Activated CD4-positive, alpha-beta T cell treated with anti-CD3 and anti-CD28 coated beads, Interleukin-2, amount 50 U/mL, for 24 hours (primary cell): ENCODE results near the gene SEMA4C.
"Not testable (repeated sequence)": the region's sequence is repeated elsewhere in the genome, so short reads cannot be mapped to it uniquely, and the experiment has no call there.

Experiments used
- DNase-seq, 2 donors: peaks; one replicate each; pipeline ENCODE4 v3.0.0-alpha.2; 2020; ENCODE audit warnings: low read depth in 1 of 2, low spot score in 1 of 2

SEMA4C gene

DNA sequence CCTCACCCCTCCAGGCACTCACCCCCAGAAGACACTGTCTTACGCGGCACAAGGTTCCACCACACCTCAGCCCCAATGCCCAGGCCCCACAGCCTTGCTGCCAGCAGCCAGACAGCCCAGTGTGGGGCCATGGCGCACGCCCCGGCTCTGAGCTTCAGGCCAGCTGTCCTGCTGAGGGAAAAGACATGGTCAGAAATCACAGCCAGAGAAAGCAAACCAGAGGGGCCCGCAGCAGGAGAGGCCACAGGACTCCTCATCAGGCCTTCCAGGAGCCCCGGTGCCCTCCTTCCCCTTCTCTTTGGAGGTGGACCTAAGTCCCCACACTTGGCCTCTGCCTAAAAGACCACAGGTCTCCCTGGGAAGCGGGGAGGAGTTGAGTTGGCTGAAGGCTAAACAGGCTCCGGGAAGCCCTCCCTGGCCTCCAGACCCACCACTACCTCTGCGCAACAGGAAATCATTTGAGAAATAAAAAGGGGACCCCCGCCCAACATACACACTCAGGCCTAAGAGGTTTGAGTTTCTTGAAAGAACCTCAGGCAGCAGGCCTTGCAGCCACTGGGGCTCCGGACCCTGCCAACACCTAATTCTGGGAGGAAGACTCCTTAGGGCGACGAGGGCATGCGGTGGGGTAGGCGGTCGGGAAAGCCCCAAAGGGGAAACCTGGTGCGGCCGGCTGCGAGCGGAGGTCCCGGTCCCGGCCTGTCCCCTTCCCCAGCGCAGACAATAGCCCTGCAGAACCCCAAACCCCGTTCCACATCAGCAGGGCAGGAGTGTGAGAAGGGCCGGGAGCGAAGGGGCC lies 1.9 kb downstream of the SEMA4C start:
- no peak for DNase-seq

DNA sequence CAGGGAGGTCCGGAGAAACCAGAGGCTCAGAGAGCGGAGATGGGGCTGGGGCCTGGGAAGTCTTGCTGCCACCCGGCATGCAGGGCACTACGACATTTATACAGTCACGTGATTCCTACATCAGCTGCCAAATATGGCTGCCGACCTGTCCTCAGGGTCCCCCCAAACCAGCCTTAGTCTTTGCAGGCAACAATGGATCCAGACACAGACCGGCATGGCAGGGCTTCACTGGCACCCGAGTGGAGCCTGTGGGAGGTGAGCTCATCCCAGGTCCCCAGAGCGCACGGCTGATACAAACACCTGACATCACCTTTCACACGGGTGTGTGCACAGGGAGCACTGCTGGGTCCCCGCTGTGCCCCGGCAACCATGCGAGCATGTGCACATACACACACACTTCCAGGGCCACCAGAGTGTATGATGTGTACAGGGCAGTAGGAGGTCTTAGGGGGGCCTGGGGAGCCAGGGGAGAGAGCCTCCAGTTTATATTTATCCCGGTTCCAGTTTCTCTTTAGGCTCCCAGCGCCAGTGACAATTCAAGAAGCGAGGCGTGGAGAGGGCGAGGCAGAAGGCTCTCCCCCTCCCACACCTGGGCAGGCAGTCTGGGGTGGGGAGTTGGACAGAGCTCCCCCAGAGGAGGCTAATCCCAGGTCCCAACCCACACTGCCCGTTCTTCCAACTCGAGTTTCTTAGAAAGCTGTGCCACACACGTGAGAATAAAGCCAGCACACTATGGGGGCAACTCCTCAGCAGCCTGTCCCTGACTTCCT lies 2.7 kb downstream of the SEMA4C start:
- no peak for DNase-seq

DNA sequence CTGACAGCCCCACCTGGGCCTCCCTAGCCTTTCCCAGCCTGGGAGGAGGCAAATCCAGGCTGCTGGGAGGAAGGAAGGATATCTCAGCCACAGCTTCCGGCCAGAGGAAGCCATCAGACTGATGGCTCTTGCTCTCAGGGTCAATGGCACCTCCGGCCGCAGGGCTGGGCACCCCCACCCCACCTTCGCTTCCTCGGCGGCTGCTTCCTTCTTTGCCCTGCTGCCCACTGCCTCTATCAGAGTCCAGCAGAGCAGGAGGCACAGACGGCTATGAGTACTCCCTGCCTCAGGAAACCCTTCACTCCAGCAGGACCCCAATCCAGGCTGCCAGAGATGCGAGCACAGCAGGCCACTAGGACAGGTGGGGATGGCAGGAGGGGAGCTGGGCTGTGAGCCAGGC lies 3.3 kb downstream of the SEMA4C start:
- no peak for DNase-seq

DNA sequence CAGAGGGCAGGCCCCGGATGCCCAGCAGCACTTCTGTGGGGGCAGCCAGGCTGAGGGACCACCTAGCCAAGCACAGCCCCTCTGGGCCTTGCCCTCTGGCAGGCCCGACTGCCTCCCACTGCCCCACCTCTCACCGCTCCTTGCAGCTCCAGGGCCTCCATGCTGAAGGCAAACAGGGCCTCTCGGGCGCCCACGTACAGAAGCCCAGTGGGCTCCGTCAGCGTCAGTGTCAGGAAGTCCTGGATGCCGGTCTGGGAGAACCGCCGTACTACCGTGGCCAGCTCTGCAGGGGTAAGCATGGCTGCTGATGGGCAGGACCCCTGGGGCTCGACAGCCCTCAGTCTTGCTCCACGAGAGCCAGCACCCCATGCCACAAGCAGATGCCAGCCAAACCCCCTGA lies 3.7 kb downstream of the SEMA4C start:
- DNase-seq = no peak

DNA sequence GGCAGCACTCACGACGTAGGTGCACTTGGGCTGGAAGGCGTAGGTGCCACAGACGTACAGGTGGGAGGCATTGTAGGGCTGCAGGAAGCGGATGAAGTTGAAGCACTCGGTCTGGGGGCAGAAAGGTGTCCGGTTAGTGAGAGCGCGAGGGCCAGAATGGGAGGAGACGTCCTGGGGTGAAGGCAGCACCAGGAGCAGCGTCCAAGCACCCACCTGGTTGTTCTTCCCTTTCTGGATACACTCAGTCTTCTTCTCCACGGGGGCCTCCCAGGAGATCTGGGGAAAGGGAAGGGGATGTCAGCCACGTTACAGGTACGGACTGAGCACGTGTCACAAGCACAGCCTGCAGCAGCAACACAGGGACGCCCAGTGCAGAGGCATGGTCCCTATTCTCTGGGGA lies 4.2 kb downstream of the SEMA4C start:
- no peak for DNase-seq

DNA sequence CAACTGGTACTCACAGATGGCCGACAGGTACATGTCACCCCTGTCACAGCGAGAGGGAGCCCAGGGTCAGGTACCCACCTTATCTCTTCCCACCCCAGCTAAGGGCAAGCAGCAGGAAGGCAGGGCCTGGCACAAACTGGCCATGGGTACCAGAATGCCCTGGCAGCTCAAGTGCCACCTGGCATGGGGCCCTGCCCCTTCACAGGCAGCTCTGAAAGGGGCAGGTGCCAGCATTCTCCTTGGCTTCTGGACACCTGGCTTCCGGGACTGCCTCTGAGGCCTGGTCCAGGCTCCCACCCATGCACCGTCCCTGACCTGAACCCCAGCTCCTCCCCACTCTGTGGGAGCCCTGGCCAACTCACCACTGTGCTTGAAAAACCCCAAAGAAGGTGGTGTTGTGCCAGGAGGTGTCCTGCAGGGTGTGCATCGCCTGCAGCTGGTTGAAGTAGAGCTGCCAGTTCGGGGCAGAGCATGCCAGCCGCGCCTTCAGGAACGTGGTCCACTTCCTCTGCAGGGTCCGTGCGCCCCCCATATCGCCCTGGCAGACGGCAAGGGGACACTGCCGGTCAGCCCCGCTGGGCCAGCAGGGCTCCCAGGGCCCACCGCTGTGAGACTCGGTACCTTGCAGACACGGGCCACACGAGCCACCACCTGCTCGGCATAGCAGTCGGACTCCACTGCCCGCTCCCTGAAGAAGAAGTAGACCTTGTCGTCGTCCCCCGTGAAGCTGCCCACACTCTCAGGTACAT lies 5.4 kb downstream of the SEMA4C start:
- no peak for DNase-seq

DNA sequence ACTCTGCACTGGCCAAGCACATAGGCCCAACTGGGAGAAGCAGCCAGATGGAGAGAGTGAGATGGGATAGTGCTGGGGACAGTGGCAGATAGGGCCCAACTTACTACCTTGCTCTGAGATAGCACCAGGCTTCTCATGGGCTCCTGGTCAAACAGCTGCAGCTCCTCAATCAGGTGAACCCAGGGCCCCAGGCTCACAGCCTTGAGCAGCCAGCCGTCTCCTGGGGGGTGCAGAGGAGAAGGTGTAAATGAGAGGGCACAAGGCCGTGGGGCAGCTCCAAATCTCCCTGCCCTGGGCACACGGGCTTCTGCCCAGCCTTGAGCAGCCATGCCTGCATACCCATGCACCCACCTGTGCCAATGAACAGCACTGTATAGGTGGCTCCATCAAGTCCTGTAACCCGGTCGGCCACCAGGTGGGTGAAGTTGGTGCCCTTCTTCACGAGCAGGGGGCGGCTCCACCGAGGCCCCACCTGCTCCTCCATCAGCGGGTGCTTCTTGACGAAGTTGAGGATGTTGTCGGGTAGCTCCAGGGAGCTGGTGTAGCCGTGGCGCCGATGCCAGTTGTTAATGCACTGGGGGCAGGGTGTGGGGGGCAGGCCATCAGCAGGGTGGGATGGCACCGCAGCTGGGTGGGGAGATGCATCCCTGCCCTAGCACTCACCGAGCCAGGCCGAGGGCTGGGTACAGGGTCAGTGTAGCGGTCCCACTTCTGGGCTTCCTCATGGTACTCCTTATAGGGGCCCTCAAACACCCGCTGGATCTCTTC lies 6.1 kb downstream of the SEMA4C start:
- DNase-seq = no peak

DNA sequence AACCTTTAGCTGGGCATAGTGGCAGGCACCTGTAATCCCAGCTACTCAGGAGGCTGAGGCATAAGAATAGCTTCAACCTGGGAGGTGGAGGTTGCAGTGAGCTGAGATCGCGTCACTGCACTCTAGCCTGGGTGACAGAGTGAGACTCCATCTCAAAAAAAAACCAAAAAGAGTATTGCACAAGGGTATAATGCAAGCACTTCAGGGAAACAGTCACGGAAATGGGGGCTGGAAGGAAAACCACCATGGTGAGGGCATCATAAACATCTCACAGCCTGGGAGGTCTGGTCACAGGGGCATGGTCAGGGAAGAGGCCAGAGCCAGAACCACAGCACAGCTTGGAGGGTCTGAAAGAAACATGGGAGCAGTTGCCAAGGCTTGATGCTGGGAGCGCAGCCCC lies 6.8 kb downstream of the SEMA4C start:
- not testable (repeated sequence) for DNase-seq

DNA sequence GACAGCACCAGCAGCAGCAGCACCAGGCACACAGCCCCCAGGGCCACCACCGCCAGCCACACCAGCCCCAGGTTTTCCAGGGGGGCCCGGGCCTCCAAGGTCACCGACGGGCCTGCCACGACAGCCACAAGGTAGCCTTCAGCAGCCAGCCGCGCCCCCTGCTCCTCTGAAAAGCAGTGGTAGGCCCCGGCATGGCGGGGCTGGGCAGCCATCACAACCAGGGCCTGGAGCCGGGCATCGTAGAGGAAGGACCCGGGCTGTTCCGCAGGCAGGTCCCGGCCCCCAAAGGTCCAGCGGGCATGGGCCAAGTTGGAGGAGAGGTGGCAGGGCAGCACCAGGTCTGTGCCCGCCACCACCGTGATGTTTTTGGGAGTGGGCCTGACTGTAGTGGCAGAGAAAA lies 8.8 kb downstream of the SEMA4C start:
- no peak for DNase-seq

DNA sequence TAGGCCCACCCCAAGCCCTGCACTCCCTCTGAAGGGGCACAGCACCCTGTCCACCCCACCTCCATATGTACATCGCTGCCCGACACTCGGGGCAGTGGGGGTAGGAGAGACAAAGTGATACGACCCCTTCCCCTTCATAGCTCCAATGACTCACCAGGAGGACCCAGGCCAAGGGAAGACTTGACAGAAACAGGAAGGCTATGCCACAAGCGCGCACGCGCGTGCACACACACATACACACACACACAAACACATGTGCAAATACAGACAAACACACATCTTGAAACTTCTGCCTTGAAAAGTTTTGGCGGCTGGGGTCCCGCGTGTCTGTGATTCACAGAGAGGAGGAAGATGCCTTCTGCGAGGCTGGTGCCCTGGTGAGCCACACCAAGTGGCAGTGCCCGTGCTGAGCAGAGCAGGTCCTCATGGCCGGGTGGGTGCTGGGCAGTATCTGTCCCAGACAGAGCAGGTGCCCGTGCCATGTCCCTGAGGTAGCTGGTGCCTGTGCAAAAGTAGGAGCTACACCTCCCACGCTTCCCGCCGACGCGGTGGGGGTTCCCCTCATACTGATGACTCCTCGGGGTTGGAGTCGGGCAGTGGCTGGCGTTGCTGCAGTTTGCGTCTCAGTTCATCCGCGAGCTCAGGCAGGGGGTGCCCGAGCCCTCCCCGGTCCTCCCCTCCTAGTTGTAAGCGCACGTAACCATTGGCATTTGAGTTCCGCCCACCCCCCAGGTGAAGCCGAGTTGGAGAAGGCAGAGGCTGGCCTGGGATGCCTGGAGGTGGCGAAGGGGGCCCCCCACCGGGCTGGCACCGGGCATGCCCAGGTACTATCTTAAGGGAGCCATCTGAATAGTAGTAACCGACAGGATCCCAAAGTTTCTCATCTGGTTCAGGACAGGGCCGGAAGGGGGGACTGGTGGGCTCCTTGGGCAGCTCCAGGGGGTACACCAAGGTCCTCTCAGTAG lies 9.5 kb downstream of the SEMA4C start:
- no peak for DNase-seq

DNA sequence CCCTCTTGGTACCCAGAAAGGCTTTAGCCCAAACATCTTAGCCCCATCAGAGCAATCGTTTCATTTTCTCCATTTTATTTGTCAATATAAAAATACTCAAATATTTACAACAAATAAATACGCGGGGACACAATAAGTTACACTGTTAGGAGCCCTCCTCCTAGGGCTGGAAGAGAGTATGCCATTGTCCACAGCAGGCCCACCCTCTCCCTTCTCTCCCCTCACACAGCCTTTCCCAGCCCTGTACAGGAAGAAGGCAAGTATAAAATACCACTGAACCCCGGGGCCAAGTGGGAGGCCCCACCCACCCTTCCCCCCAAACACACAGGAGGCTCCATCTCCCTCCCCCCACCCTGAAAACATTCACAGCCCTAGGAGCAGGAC lies 10.2 kb downstream of the SEMA4C start:
- no peak for DNase-seq

DNA sequence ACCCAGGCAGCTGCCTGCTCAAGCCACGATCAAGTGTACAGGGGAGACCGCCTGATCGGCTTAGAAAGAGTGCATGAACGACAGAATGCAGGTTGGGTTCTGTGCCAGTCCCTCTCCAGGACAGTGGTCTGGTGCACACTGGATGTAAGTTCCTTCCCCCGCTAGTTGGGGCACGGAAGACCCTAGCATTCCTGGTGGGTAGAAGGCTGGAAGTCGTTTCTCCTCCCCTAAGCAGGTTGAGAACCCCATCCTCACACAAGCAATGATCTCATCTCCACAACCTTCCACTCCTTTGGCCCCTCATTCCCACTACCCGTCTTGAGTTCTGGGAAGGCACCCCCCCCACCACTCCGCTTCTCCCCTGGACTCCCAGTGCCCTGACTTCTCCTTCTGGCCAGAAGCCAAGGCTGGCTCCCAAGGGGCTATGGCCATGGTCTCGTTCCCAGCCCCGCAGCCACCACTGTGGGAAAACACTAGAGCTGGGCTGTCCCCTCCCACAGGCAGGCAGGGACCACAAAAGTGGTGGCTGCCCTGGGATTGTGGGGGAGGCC lies 10.7 kb downstream of the SEMA4C start:
- no peak for DNase-seq

DNA sequence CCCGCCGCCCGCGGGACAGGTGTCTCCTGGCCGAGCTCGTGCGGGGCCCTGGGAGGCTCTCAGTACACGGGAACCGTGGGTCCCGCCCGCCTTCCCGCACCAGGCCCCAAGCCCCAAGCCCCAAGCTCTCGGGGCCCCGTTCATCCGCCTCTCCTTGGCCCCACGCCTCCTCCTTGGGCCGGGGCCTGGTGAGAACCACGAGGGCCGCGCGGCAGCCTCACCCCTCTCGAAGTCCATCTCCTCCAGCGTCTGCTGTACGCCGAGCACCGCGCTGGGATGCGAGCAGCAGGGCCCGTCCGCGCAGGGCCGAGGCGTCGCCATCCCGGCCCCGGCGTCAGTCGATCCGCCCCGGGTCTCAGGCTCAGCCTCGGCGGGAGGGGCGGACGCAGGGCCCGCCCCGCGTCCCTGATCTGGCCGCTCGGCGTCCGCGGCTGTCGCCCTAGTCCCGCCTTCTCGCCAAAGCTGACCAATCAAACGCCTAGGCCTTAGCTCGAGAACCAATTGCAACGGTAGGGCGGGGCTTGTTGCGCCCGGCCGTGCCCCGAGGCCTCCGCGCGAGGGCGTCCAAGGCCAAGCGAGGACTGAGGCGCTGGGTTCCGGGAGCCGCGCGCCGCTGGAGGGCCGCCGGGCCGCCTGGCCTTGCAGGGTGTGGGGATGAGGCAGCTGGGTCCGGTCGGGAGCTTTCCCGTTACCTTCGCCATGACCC lies 12.1 kb downstream of the SEMA4C start, which contains the start of gene ANKRD39:
ANKRD39 (minus strand) TSS at position 350 of the 706 bp plus-strand sequence; CDS start at position 321, 29 bp downstream.
- peak; percentile 93 to 97 for DNase-seq

DNA sequence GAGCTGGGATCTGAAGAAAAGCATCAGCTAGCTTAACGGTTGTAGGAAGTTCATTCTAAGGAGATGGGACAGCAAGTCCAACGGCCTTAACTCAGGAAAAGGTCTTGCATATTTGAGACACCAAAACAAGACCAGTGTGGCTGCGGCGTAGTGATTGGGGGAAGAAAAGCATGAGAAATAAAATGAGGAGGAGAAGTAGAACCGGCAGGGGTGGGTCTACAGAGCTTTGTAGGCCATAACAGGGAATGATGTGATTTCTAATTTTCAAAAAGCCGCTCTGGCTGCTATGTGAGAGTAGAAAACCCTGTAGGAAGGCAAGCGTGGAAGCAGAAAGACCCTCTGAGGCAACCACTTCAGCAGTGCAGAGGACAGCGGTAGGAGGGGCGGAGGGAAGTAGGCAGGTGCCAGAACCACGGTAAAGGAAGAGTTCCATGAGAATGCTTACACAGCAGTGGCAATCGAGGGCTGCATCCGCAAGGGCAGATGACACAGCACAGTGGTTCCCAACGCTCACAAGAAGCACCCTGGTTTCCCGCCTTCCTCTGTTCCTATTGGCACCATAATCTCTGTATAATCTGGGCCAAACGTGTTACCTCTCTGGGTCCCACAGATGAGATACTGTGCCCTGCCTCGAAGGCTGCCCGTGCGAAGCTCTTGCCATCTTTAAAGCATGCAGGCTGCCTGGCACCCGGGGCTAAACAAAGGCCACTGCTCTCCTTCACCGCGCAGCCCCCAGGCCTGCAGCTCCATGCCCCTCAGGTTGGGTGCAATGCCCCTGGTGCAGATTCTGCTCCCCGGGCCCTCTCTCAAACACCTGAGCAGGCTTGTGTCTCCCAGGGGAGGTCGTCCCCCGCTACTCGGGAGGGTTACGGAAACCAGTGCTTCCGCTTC lies 12.9 kb downstream of the SEMA4C start:
- DNase-seq = no peak

DNA sequence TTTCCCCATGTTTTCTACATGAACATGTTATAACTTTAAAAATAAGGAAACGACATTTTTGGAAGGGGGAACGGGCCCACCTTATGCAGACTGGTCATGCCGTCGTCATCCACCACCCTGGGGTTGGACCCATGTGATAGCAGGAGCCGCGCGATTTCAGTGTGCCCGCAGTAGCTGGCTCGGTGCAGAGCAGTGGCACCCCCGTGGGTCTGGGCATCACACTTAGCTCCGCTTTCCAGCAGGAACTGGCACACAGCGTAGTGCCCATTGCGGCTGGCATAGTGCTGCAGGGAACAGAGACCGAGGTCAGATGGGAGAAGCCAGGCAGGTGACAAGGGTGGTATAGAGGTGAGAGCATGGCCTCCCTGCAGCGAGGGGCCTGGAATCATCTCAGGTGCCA lies 16.6 kb downstream of the SEMA4C start:
- no peak for DNase-seq

DNA sequence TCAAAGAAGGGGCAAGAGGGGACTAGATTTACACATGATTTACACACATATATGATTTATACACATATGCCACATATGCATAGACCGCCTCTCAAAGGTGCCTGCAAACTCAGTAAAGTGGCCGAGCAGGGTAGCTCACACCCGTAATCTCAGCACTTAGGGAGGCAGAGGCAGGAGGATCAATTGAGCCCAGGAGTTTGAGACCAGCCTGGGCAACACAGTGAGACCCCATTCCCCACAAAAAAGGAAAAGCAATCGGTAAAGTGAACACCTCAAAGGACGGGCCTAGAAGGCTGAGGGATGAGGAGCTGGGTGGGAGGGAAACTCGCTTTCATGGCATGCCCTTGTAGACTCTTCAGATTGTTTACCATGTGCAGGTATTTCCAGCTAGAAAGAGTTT lies 17.2 kb downstream of the SEMA4C start:
- DNase-seq = no peak

DNA sequence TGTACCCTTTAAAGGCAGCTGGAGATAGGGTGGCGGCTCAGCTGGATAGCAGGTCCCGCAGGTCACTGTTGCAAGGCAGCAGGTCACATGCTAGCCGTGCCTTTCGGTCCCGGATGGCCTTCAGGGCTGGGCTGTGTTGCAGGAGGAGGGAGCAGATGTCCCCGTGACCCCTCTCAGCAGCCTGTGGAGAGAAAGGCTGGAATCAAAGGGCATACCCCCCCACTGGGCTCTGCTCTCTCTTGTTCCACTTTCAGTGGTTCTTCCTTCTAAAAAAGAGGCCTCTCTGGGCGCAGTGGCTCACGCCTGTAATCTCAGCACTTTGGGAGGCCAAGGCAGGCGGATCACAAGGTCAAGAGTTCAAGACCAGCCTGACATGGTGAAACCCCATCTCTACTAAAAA lies 21.6 kb downstream of the SEMA4C start:
- no peak for DNase-seq

DNA sequence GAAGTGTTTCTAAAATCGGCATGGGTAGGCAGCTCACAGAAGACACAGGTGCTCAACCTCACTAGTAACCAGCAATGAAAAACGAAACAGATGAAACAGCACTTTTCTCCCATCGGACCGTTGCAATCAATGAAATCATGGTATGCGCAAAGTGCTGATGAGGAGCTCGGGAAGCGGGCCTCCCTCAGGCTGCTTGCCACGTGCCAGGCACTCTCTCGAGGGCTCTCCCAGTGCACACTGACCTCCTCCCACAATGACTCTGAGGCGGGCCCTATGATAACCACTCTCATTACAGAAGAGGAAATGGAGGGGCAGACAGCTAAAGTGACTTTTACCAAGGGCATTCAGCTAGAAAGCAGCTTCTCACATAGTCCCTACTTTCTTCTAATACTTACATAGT lies 22.3 kb downstream of the SEMA4C start:
- no peak for DNase-seq
